GM18868 (cell line): Measurements from ENCODE around the gene RMI2.

Source experiments
- ATAC-seq: cut with Tn5 transposase; IDR thresholded peaks from one replicate; pipeline ENCODE4 v1.9.1; 2021; ENCODE audit warnings: mild to moderate bottlenecking, moderate library complexity; ENCODE audit not compliant: unreplicated experiment

Gene RMI2

DNA sequence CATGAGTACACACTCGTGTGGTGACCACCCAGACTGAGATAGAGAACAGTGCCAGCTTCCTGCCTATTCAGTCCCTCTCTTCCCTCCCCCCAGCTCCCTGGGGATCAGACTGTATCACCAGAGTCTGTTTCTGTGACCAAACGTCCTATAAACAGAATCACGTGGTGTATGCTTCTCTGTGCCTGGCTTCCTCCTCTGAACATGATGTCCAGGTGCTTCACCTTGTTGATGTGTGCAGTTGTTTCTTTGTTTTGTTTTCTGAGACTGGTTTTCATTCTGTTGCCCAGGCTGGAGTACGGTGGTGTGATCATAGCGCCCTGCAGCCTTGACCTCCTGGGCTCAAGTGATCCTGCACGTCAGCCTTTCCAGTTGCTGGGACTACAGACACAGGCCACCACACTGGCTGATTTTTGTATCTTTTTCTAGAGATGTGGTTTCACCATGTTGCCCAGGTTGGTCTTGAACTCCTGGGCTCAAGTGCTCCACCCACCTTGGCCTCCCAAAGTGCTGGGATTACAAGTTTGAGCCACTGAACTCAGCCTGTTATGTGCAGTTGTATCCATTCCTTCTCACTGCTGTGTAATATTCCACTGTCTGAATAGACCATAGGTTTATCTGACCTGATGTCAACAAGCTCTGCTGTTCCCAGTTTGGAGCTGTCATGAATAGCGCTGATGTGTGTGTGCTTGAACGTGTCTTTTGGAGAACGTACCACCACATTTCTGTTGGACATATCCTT lies 35.2 kb upstream of the RMI2 start:
- no peak for ATAC-seq

- no peak for ATAC-seq
These were observed 34.7 kb upstream of the RMI2 start for GRCh38 chr16:11310634-11310977.

DNA sequence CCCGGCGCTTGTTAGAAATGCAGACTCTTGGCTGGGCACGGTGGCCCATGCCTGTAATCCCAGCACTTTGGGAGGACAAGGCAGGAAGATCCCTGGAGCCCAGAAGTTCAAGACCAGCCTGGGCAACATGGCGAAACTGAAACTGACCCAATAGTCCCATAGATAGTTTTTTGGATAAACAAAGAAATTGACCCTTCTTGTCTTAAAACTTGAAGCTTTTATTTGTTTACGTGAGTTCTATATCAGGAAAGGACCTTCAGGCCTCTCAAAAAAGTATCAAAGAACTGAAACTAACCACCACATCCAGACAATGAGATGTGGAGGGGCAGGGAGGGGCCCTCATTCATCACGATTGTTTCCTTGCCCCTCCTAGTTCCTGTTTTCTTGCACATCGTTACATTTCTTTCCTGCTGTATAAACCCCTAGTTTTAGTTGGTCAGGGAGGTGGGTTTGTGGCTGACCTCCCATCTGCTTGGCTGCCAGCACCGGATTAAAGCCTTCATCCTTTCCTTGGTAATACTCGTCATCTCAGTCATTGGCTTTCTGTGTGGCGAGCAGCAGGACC lies 34.2 kb upstream of the RMI2 start:
- ATAC-seq: peak; percentile 56

- no peak for ATAC-seq
These were observed 32.4 kb upstream of the RMI2 start for GRCh38 chr16:11312718-11313492.

DNA sequence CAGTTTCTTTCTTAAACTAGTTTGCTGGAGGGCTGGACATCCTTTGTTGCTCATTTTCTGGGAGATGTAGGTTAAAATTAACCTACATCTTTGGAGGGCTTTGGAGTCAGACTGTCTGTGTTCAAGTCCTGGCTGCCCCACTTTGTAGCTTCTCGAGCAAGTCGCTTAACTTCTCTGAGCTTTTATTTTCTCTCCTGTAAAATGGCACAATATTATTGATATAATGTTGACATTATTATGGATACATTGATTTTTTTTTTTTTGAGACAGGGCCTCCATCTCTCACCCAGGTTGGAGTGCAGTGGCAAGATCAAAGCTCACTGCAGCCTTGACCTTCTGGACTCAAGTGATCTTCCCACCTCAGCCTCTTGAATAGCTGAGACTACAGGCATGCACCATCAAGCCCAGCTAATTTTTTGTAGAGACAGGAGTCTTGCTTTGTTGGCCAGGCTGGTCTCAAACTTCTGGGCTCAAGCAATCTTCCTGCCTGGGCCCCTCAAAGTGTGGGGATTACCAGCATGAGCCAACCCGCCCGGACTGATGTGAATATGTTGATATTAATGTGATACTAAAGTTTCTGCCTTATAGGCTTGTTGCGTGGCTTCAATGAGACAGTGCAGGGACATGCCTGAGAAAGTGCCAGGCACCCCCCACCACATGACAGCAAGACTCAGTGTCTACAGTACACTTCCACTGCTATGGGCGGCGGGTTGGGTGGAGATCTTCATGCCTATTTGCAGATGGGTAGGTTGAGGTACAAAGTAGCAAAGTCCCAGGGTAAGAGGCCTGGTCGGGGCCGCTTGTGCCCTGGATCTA lies 31.6 kb upstream of the RMI2 start:
- no peak for ATAC-seq

DNA sequence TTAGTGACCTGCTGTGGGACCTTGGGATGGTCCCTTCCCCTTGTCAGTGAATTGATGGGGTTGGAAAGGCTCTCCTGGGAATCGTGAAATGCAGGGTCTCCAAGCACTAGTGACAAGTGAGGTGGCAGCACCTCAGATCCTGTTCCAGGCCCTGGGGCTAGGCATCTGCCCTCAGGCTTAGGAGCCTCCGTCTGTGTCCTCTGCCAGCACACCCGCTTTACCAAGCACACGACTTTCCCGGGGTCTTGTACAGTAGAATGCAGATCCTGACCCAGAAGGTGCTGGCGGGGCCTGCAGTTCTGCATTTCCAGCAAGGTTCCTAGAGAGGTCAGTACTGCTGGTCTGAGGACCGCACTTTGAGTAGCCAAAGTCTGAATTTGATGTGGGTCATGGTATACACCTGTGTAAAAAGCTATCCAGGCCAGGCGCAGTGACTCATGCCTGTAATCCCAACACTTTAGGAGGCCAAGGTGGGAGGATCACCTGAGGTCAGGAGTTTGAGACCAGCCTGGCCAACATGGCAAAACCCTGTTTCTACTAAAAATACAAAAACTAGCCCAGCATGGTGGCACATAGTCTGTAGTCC lies 30.9 kb upstream of the RMI2 start:
- ATAC-seq: no peak

DNA sequence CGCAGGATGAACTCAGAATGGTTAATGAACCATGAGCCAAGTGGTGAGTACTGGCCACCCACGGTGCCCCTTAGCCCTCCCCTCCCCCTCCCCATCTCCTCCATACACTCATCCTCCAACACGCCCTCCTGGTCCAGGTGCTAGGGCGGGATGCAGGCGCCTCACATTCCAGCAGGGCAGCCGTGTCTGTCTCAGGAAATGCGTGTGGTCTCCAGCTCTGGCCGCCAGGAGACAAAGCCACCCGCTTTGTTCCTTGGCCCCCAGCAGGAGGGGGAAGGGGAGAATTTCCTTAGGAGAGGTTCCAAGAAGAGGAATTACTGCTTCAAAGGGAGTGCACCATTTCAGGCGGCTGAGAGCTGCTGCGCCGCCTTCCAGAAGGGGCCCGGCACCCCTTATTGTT lies 29.7 kb upstream of the RMI2 start:
- ATAC-seq: no peak

GRCh38 chr16:11316331-11317015 lies 28.8 kb upstream of the RMI2 start:
- ATAC-seq: no peak

DNA sequence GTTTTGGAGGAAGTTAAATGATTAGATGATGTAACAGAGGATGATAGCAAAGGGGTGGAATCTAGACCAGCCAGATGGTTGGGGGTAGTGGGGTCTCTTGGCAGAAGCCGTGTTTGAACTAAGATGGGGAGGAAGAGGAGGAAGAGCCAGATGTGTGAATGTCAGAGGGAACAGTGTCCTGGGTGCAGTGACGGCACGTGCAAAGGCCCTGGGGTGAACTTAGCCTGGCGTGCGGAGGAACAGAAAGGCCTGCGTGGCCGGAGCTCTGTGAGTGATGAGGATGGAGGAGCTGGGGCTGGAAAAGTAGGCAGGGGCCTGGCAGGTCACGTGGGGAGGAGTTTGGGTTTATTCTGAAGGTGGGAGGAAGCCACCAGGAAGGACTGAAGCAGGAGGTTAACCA lies 26.4 kb upstream of the RMI2 start:
- ATAC-seq: no peak

DNA sequence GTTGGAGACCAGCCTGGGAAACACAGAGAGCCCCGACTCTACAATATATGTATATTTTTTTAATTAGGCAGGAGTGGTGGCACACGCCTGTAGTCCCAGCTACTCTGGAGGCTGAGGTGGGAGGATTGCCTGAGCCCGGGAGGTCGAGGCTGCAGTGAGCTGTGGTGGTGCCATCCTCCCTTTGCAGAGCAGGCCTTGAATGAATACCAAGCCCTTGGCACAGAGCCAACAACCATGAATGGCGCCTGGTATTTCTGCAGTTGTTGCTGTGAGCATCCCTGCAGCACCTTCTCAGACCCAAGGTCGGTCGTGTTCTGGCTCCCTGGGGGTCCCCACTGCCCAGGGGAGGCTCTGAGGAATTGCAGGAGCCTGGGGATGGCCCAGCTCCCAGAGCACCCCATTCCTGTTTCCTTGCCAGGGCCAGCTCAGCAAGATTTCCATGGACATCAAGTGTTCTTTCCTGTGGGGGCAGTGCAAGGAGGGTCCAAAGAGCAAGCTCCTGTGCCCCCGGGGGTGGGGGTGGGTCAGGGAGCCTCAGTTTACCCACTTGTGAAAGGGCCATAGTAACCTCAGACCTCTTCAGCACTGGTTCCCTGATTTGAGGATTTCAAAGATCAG lies 25.6 kb upstream of the RMI2 start:
- ATAC-seq: no peak

GRCh38 chr16:11320170-11320569 lies 25.1 kb upstream of the RMI2 start:
- ATAC-seq: no peak

- no peak for ATAC-seq
These were observed 23.6 kb upstream of the RMI2 start for GRCh38 chr16:11321662-11322061.

GRCh38 chr16:11322823-11323222 lies 22.4 kb upstream of the RMI2 start:
- ATAC-seq: no peak

GRCh38 chr16:11323551-11324336 lies 21.5 kb upstream of the RMI2 start:
- no peak for ATAC-seq

- no peak for ATAC-seq
These were observed 19.7 kb upstream of the RMI2 start for GRCh38 chr16:11325404-11326083.

DNA sequence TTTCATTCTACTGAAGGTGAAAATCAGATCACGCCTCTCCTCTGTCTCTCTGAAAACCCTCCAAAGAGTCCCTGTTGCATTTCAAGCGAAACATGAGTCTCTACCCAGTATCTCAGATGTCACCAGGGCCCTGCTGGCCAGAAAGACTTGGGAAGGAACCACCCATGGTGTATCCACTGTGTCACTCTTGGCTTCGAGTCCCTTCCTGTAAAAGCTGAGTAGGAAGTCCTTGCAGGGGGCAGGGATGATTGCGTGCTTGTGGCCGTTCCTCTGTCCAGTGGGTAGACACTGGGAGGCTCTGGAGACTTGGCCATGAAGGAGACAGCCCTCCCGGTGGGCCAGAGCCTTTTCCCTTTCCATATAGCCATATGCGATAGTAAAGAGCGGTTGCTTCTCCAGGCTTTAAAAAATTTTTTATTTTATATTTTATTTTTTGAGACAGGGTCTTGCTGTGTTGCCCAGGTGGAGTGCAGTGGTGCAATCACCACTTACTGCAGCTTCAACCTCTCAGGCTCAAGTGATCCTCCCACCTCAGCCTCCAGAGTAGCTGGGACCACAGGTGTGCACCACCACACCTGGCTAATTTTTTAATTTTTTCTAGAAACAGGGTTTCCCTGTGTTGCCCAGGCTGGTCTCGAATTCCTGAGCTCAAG lies 19.0 kb upstream of the RMI2 start:
- ATAC-seq: no peak

- no peak for ATAC-seq
These were observed 18.5 kb upstream of the RMI2 start for GRCh38 chr16:11326737-11327276.
